Type B pancreatic cell (in vitro differentiated cells): ENCODE data around the gene SFXN5. TPM values are rescaled to one million over a fixed set of nuclear protein-coding genes. Genes with fewer than 3 reads are reported as not detected.
A peak's percentile ranks its signal among the peaks of the same experiment; 100 is the strongest.

ENCODE experiments used
- DNase-seq: peaks from one replicate; pipeline ENCODE4 v3.0.0; 2021; ENCODE audit warnings: mixed read lengths; ENCODE audit not compliant: unreplicated experiment; ENCODE audit errors: extremely low spot score
- H3K27ac Mint-ChIP-seq: 2 replicates; pipeline ENCODE4 v1.8.0; 2021; ENCODE audit warnings: mild to moderate bottlenecking, mixed read lengths
- H3K27me3 Mint-ChIP-seq: 2 replicates; pipeline ENCODE4 v1.8.0; 2021; ENCODE audit warnings: mixed read lengths
- H3K36me3 Mint-ChIP-seq: 2 replicates; pipeline ENCODE4 v1.8.0; 2021; ENCODE audit warnings: mixed read lengths
- H3K4me1 Mint-ChIP-seq: one replicate; pipeline ENCODE4 v1.8.0; 2021; ENCODE audit warnings: mixed read lengths; ENCODE audit not compliant: unreplicated experiment
- H3K4me3 Mint-ChIP-seq: 2 replicates; pipeline ENCODE4 v1.8.0; 2021; ENCODE audit warnings: mild to moderate bottlenecking, mixed read lengths
- H3K9me3 Mint-ChIP-seq: 2 replicates; pipeline ENCODE4 v1.8.0; 2021; ENCODE audit warnings: mixed read lengths
- CTCF ChIP-seq: fragments of 200-600 bp; sonication (generic); conservative IDR thresholded peaks from 2 replicates; pipeline ENCODE4 v1.5.0; 2021; ENCODE audit warnings: antibody characterized with exemption, mild to moderate bottlenecking
- total RNA-seq: library from RNA; stranded (reverse); gene quantifications from 2 replicates; pipeline ENCODE4 v1.2.1, GENCODE V29; 2021; ENCODE audit warnings: low replicate concordance

SFXN5 gene
- total RNA-seq, 1 donor from 2014 or later: 27.3 TPM

DNA sequence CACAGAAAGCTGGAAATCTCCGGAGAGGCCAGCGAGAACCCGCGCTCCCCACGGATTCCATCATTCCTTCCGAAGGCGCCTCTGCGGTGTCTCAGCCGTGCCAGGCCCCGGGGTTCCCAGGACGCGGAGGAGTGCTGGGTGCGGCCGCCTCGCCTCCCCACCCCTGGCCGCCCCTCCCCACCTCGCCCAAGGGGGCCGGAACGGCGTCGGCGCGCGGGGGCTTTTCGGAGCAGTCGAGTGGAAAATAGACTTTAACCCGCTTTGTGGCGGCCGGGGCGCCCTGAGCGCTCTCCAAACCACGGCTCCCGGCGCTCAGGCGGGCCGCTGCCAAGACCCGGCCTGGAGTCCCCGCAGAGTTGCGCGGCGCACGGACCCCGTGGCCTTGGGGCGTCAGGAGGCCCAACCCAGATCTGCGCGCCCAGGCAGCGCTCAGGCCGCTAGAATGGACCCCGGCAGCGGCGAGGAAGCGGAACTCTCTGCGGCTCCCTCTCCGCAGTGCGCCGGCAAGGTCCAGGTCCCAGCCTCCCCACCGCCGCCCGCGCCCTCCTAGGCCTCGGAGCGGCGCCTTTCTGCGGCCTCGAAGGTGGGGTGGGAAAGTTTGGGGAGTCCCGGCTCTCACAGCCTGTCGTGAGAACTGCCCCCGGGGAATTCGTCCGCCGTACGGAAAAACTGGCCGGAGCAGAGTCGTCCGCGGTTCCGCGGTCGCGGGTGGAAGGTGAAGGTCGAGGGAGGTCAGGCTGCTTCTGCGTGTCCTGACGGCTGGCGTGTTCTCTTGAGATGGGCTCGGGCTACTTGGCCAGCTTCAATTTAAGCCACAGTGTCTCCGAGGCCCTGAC is 155.4 kb downstream of the SFXN5 start:
- Mint-ChIP-seq H3K4me1 (peaks cover 5% of the 10 kb centered on the region), H3K27ac (no peak overlapping the region), H3K4me3 (peak overlapping the region; percentile 76), H3K36me3 (no peaks in the 10 kb centered on the region), H3K9me3 (no peaks in the 10 kb centered on the region), H3K27me3 (peaks cover 86% of the 10 kb centered on the region)
- peak; percentile 72 for DNase-seq
- TF ChIP-seq CTCF: no peak

DNA sequence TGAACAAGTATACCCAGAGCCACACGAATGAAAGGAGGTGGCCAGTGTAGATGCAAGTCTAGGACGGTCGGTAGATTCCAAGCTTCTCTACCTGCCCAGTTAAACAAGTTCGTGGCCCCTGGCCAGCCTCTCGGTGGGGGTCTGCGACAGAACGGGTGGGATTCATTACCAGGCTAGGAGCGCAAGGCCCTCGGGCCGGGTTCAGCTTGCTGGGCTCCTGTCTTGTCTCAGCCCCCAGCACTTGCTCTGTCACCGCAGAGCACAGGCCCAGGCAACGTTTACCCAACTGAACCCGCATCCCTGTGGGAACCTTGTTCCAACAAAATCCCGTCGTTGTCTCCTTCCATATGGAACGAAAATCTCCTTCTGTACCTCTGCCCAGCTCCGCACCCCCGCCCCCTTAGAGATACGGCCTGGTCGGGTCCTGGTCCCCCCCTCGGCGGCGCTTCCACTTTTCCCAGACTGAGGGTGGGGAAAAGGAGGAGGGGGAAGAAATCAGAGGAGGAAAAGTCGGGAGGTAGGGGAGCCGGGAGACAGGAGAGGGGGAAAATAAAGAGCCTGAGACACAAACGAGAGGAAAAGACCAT is 156.1 kb downstream of the SFXN5 start:
- DNase-seq: peak; percentile 50
- Mint-ChIP-seq H3K4me3 (peak overlapping the region; percentile 76), H3K9me3 (no peaks in the 10 kb centered on the region), H3K27me3 (peaks cover 86% of the 10 kb centered on the region), H3K27ac (peak overlapping the region; percentile 11), H3K36me3 (no peaks in the 10 kb centered on the region), H3K4me1 (peaks cover 5% of the 10 kb centered on the region)
- no peak for TF ChIP-seq CTCF

DNA sequence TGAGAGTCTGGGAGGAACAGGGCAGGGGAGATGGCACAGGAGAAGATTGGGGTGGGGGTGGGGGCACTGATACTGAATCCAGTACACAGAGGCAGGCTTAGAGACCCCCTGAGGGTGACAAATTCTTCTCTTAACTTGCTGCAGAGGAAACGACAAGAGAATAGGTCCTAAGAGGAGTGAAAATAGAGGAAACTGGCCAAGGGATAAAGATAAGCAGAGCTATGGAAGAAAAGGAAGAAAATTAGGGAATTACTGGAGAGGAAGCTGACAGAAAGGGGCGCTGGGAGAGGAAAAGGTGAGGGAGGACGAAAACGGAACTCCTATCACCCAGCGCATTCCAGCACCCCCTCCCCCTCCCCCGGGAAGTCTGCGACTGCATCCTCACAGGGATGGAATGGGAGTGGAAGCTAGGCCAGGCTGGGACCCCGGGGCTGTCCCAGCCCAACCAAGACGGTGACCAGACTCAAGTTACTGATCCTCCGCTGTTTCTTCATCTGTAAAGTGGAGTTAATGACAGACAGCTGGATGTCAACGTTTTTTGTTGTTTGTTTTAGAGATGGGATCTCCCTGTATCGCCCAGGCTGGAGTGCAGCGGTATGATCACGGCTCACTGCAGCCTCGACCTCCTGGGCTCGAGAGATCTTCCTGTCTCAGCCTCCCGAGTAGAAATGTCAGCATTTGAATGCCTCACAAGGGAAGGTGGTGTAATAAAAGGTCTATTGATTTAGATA is 156.8 kb downstream of the SFXN5 start:
- Mint-ChIP-seq H3K36me3 (no peaks in the 10 kb centered on the region), H3K4me1 (peaks cover 5% of the 10 kb centered on the region), H3K27me3 (peaks cover 86% of the 10 kb centered on the region), H3K27ac (peak overlapping the region; percentile 11), H3K4me3 (peak overlapping the region; percentile 76), H3K9me3 (no peaks in the 10 kb centered on the region)
- TF ChIP-seq CTCF: no peak
- DNase-seq: peak; percentile 60

DNA sequence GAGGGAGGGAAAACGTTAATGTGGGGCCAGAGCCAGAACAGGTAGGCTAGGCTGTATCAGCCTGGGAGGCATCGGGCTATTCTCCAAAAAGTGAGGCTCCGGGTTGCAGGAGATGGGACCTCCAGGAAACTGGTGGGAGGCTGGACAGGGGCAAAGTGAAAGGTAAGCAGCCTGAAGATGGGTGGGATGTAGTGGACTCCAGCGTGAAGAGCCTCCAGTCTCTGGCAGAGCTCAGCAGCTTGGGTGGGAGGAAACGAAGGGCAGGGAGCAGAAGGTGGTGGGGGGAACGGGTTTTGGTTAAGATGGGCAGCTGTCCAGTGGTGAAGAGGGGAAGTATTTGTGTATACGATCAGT is 157.3 kb downstream of the SFXN5 start:
- Mint-ChIP-seq H3K9me3 (no peaks in the 10 kb centered on the region), H3K27me3 (peaks cover 86% of the 10 kb centered on the region), H3K4me1 (peaks cover 5% of the 10 kb centered on the region), H3K27ac (no peak overlapping the region), H3K4me3 (peak overlapping the region; percentile 14), H3K36me3 (no peaks in the 10 kb centered on the region)
- peak; percentile 43 for DNase-seq
- no peak for TF ChIP-seq CTCF

- H3K27ac Mint-ChIP-seq: no peak overlapping the region
- peak overlapping the region; percentile 53 for H3K4me3 Mint-ChIP-seq
- TF ChIP-seq CTCF: peak; percentile 11
- H3K36me3 Mint-ChIP-seq: no peaks in the 10 kb centered on the region
- H3K9me3 Mint-ChIP-seq: no peaks in the 10 kb centered on the region
- peaks cover 85% of the 10 kb centered on the region for H3K27me3 Mint-ChIP-seq
- DNase-seq: peak; percentile 39
- peaks cover 5% of the 10 kb centered on the region for H3K4me1 Mint-ChIP-seq
These were observed 157.9 kb downstream of the SFXN5 start for GRCh38 chr2:72913486-72914205.
